H1 (cell line): ENCODE measurements around the gene RPE. TPM values are rescaled to one million over a fixed set of nuclear protein-coding genes. Genes with fewer than 3 reads are reported as not detected.

Experiments used
- CTCF ChIA-PET: fragments of 300-600 bp; sonication (Branson Sonifier 250); formaldehyde crosslinking; loops from one replicate; lab custom pipeline; 2021; ENCODE audit not compliant: partially characterized antibody; lab: Charles Lee
- POLR2A ChIA-PET: fragments of 300-600 bp; sonication (Branson Sonifier 250); formaldehyde crosslinking; loops from one replicate; lab custom pipeline; 2021; ENCODE audit warnings: inconsistent platforms; ENCODE audit not compliant: partially characterized antibody; lab: Charles Lee
- DNase-seq, 2 experiments: peaks; one replicate each; pipeline versions ENCODE4 v3.0.0 to v3.0.0-alpha.2; 2010 to 2022; ENCODE audit warnings: low spot score in 2 of 2, low read depth in 1 of 2, mixed read lengths in 1 of 2
- FAIRE-seq: peaks from 2 replicates; lab custom pipeline; 2011; peaks lifted over from hg19 to GRCh38; lab: Jason Lieb, UNC
- H2AFZ ChIP-seq: 2 replicates; pipeline ENCODE4 v1.8.1; 2012; ENCODE audit warnings: low read length, inconsistent platforms
- H2AK5ac ChIP-seq: 2 replicates; pipeline ENCODE4 v1.6.1; 2013; ENCODE audit warnings: low read depth, low read length
- H2BK120ac ChIP-seq: replicated peaks from 2 replicates; pipeline ENCODE3; 2013; ENCODE audit warnings: low read depth, low read length, inconsistent platforms
- H2BK12ac ChIP-seq: 2 replicates; pipeline ENCODE4 v1.6.1; 2013; ENCODE audit warnings: low read depth, low read length
- H2BK15ac ChIP-seq: 2 replicates; pipeline ENCODE4 v1.6.1; 2013; ENCODE audit warnings: low read length
- H2BK20ac ChIP-seq: 2 replicates; pipeline ENCODE4 v1.6.1; 2013; ENCODE audit warnings: low read length
- H2BK5ac ChIP-seq: 2 replicates; pipeline ENCODE4 v1.6.1; 2013; ENCODE audit warnings: low read depth, low read length
- H3K14ac ChIP-seq: 2 replicates; pipeline ENCODE4 v1.6.1; 2013; ENCODE audit warnings: inconsistent platforms; ENCODE audit not compliant: insufficient read length
- H3K18ac ChIP-seq: 2 replicates; pipeline ENCODE4 v1.6.1; 2013; ENCODE audit warnings: low read length; ENCODE audit errors: extremely low read depth
- H3K23ac ChIP-seq: 2 replicates; pipeline ENCODE4 v1.6.1; 2013; ENCODE audit warnings: inconsistent platforms; ENCODE audit not compliant: insufficient read length
- H3K23me2 ChIP-seq: 2 replicates; pipeline ENCODE4 v1.6.1; 2013; ENCODE audit warnings: low read depth, low read length
- H3K27ac ChIP-seq: 2 replicates; pipeline ENCODE4 v1.6.1; 2011; ENCODE audit warnings: low read depth, low read length, inconsistent platforms
- H3K27me3 ChIP-seq, 4 experiments: replicated peaks in 1 of 4; 1 replicate in 1 of 4; 2 replicates in 3 of 4; pipeline versions ENCODE4 v1.6.1 to v1.8.1; 2011 to 2013; ENCODE audit warnings: low read length in 3 of 4, mild to moderate bottlenecking in 3 of 4, inconsistent platforms in 2 of 4, mixed read lengths in 2 of 4, moderate library complexity in 1 of 4; ENCODE audit not compliant: control insufficient read depth in 3 of 4, insufficient read depth in 3 of 4; ENCODE audit errors: extremely low read depth in 1 of 4
- H3K36me3 ChIP-seq, 4 experiments: 2 replicates each; pipeline versions ENCODE4 v1.6.1 to v1.8.1; 2011 to 2013; ENCODE audit warnings: mild to moderate bottlenecking in 4 of 4, low read length in 3 of 4, moderate library complexity in 2 of 4, control low read depth in 1 of 4, inconsistent platforms in 1 of 4; ENCODE audit not compliant: insufficient read depth in 4 of 4, control insufficient read depth in 2 of 4
- H3K4ac ChIP-seq: replicated peaks from 2 replicates; pipeline ENCODE3; 2013; ENCODE audit warnings: low read length, low read depth, mixed read lengths, inconsistent platforms; ENCODE audit not compliant: insufficient read length
- H3K4me1 ChIP-seq, 4 experiments: replicated peaks in 1 of 4; 1 replicate in 1 of 4; 2 replicates in 3 of 4; pipeline versions ENCODE4 v1.6.1 to v1.8.1; 2011 to 2013; ENCODE audit warnings: low read length in 3 of 4, inconsistent platforms in 2 of 4, mixed read lengths in 1 of 4; ENCODE audit not compliant: insufficient read depth in 4 of 4, control insufficient read depth in 3 of 4
- H3K4me2 ChIP-seq, 2 experiments: 2 replicates each; pipeline versions ENCODE4 v1.6.1 to v1.8.1; 2011 to 2013; ENCODE audit warnings: low read depth in 2 of 2, low read length in 2 of 2, control low read depth in 1 of 2, inconsistent platforms in 1 of 2, mild to moderate bottlenecking in 1 of 2; ENCODE audit not compliant: insufficient read depth in 1 of 2
- H3K4me3 ChIP-seq, 4 experiments: fragments of 200-600, 300-600 bp in 1 of 4; sonication (generic), shearing (Covaris generic), sonication (Bioruptor Twin) in 1 of 4; 2 replicates each; pipeline versions ENCODE4 v1.5.1 to v1.8.1; 2011 to 2016; ENCODE audit warnings: low read length in 4 of 4, low read depth in 3 of 4, control low read depth in 2 of 4, inconsistent platforms in 2 of 4, mild to moderate bottlenecking in 2 of 4, mixed read lengths in 1 of 4, moderate library complexity in 1 of 4; ENCODE audit not compliant: insufficient read depth in 2 of 4; ENCODE audit errors: extremely low read depth in 1 of 4
- H3K56ac ChIP-seq: replicated peaks from 2 replicates; pipeline ENCODE3; 2013; ENCODE audit warnings: low read depth, mild to moderate bottlenecking, mixed read lengths, low read length, inconsistent platforms; ENCODE audit not compliant: insufficient read length
- H3K79me1 ChIP-seq: 2 replicates; pipeline ENCODE4 v1.6.1; 2013; ENCODE audit warnings: low read depth, low read length, control low read depth
- H3K79me2 ChIP-seq, 2 experiments: 2 replicates each; pipeline versions ENCODE4 v1.6.1 to v1.8.1; 2012 to 2013; ENCODE audit warnings: low read length in 2 of 2, mild to moderate bottlenecking in 2 of 2, inconsistent platforms in 1 of 2; ENCODE audit not compliant: insufficient read depth in 2 of 2, control insufficient read depth in 1 of 2
- H3K9ac ChIP-seq, 4 experiments: replicated peaks in 1 of 4; 1 replicate in 1 of 4; 2 replicates in 3 of 4; pipeline versions ENCODE4 v1.6.1 to v1.8.1; 2011 to 2013; ENCODE audit warnings: low read depth in 3 of 4, low read length in 3 of 4, control low read depth in 2 of 4, mild to moderate bottlenecking in 2 of 4, moderate library complexity in 2 of 4, inconsistent platforms in 1 of 4; ENCODE audit errors: extremely low read depth in 1 of 4
- H3K9me3 ChIP-seq, 2 experiments: 2 replicates each; pipeline versions ENCODE4 v1.6.1 to v1.8.1; 2012 to 2013; ENCODE audit warnings: mild to moderate bottlenecking in 2 of 2, moderate library complexity in 2 of 2, control low read depth in 1 of 2, inconsistent platforms in 1 of 2, low read depth in 1 of 2, low read length in 1 of 2, mixed read lengths in 1 of 2; ENCODE audit not compliant: insufficient read depth in 2 of 2
- H4K20me1 ChIP-seq, 2 experiments: replicated peaks in 1 of 2; 2 replicates each; pipeline versions ENCODE3 to v1.8.1; 2011 to 2013; ENCODE audit warnings: inconsistent platforms in 2 of 2, low read length in 2 of 2, mild to moderate bottlenecking in 1 of 2; ENCODE audit not compliant: insufficient read depth in 2 of 2, control insufficient read depth in 1 of 2
- H4K5ac ChIP-seq: 2 replicates; pipeline ENCODE4 v1.6.1; 2013; ENCODE audit warnings: low read length, low read depth, mixed read lengths, inconsistent platforms; ENCODE audit not compliant: insufficient read length
- H4K8ac ChIP-seq: 2 replicates; pipeline ENCODE4 v1.8.0; 2013; ENCODE audit warnings: mild to moderate bottlenecking, moderate library complexity, low read length, inconsistent platforms; ENCODE audit not compliant: insufficient read depth; ENCODE audit errors: extremely low read depth
- H4K91ac ChIP-seq: replicated peaks from 2 replicates; pipeline ENCODE3; 2013; ENCODE audit warnings: low read length, mixed read lengths, inconsistent platforms; ENCODE audit not compliant: insufficient read length
- ATF2 ChIP-seq: IDR thresholded peaks from 2 replicates; pipeline ENCODE4 v1.6.1; 2012; ENCODE audit warnings: low read length, inconsistent platforms
- CTCF ChIP-seq, 3 experiments: IDR thresholded peaks; 1 replicate in 2 of 3; 2 replicates in 1 of 3; pipeline versions ENCODE4 v1.5.1 to v1.6.1; 2011; ENCODE audit warnings: low read length in 3 of 3, mild to moderate bottlenecking in 3 of 3, inconsistent platforms in 2 of 3, low read depth in 1 of 3, moderate library complexity in 1 of 3; ENCODE audit not compliant: insufficient read depth in 1 of 3; ENCODE audit errors: control extremely low read depth in 1 of 3
- POU5F1 ChIP-seq: IDR thresholded peaks from 2 replicates; pipeline ENCODE4 v1.6.1; 2011; ENCODE audit warnings: low read depth, mild to moderate bottlenecking, low read length, moderate library complexity
- RAD21 ChIP-seq, 2 experiments: IDR thresholded peaks in 1 of 2; conservative IDR thresholded peaks in 1 of 2; 2 replicates each; pipeline ENCODE4 v1.6.1; 2011; ENCODE audit warnings: low read depth in 2 of 2, low read length in 2 of 2, improper control_type of control experiment in 1 of 2, inconsistent platforms in 1 of 2, mild to moderate bottlenecking in 1 of 2, moderate library complexity in 1 of 2
- SUZ12 ChIP-seq: fragments of 200-600 bp; sonication (generic); IDR thresholded peaks from 2 replicates; pipeline ENCODE4 v1.6.1; 2012; ENCODE audit warnings: mild to moderate bottlenecking, inconsistent platforms, low read length, moderate library complexity, mixed read lengths
- YY1 ChIP-seq: IDR thresholded peaks from 2 replicates; pipeline ENCODE4 v1.6.1; 2011; ENCODE audit warnings: low read depth, mild to moderate bottlenecking, low read length
- ZNF274 ChIP-seq: IDR thresholded peaks from 2 replicates; pipeline ENCODE4 v1.7.0; 2012; ENCODE audit warnings: low read length, borderline replicate concordance; ENCODE audit errors: extremely low read depth
- WGBS, 2 experiments: shearing (Covaris generic) in 1 of 2; methylation state at CpG; one replicate each; pipeline versions ENCODE4 v1.1.6 to v1.1.7; 2013 to 2015; ENCODE audit warnings: low lambda C conversion rate in 2 of 2, mixed read lengths in 2 of 2, inconsistent platforms in 1 of 2, low coverage in 1 of 2, missing lambda C conversion rate in 1 of 2; ENCODE audit not compliant: insufficient replicate concordance in 2 of 2, insufficient coverage in 1 of 2, insufficient read length in 1 of 2; ENCODE audit errors: extremely low coverage in 1 of 2, missing lambda C conversion rate in 1 of 2; 5-methylcytosine and 5-hydroxymethylcytosine counted together
- polyA plus RNA-seq, 7 experiments: library from polyadenylated mRNA; depleted of rRNA in 3 of 7; stranded (reverse) in 5 of 7; unstranded in 2 of 7; fragments of >200 nt in 5 of 7; fragments of 200-250 nt in 2 of 7; gene quantifications; 1 replicate in 5 of 7; 2 replicates in 1 of 7; 4 replicates in 1 of 7; pipeline versions ENCODE4 v1.2.1 to v1.2.3, GENCODE V29; 2011 to 2013; ENCODE audit warnings: missing spikeins in 2 of 7, mixed read lengths in 2 of 7
- total RNA-seq: library from RNA; stranded (reverse); fragmentation: NEBNext Ultra II Directional; extraction: Animal tissue kit (Norgen Biotek cat#: 25700); gene quantifications from 2 replicates; pipeline ENCODE4 v1.2.1, GENCODE V29; 2021

Gene RPE
- total and polyA plus RNA-seq, 2 of the 8 experiments (the other 6 are each of a cell fraction or from before 2014, with no cell fraction given) = 77.8 to 102 TPM

DNA sequence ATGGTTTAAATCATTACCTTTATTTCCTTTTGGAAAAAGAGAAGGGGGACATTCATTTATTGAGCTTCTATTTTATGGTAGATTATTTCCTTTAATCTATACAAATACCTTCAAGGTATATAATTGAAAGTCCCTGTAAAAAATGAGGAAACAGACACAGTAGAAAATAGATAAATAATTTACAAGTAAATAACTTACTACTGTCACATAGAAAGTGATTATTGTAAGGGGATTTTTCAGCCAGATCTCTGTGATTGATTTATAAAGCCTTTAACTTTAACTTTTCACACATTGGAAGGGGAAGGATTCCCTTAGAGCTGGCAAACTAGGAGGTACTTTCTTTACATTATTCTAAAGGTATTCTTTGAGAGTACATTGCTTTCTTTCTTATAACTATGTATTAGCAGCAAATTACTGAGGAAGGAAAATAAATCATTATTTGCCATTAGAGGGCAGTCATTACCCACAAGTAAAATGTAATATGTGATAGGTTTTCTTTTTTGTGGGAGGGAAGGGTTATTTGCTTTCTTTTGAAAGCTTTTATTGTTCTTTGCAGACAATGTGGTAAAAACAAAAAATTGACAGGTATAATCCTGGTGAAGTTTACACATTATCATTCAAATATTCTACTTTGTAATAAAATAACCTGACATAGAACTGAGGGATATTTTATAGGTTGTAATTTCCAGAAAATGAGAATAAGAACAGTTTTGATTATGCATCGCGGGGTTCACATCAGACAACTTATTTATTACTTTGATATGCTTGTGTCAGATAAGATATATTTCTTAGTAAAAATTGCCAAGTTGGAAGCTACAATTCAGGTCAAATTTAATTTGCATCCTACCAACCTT lies 24.8 kb upstream of the RPE start:
- no peak for FAIRE-seq
- no peak overlapping the region for H3K4me2 ChIP-seq
- H2BK12ac ChIP-seq = no peak overlapping the region
- H3K36me3 ChIP-seq = no peaks in the 10 kb centered on the region
- no peak overlapping the region for H2AFZ ChIP-seq
- CTCF ChIA-PET = interaction anchor here (0.5 to 2.5 kb wide), 17 partner anchors 13 to 646 kb away, joined by 3 to 16 read pairs (median 3); no protein-coding TSS in a partner anchor
- H3K27me3 ChIP-seq = no peaks in the 10 kb centered on the region
- no peak overlapping the region for H4K91ac ChIP-seq
- no peak overlapping the region for H4K8ac ChIP-seq
- H3K27ac ChIP-seq = no peak overlapping the region
- H4K5ac ChIP-seq = no peak overlapping the region
- POLR2A ChIA-PET = interaction anchor here (1.2 kb wide), 1 partner anchor 219 kb away, joined by 3 read pairs; no protein-coding TSS in a partner anchor
- H3K23me2 ChIP-seq = no peaks in the 10 kb centered on the region; the same call in 1 of the 2 replicates
- no peak overlapping the region for H3K14ac ChIP-seq
- H3K9ac ChIP-seq = no peak overlapping the region
- no peak overlapping the region for H3K56ac ChIP-seq
- H2BK15ac ChIP-seq = no peak overlapping the region
- H2BK120ac ChIP-seq = no peak overlapping the region
- no peak overlapping the region for H3K18ac ChIP-seq
- H3K79me2 ChIP-seq = no peaks in the 10 kb centered on the region
- TF ChIP-seq ATF2 (no peak), CTCF (IDR thresholded peaks at IDR 0.05; ENCODE audit: control extremely low read depth in 1 of 3, insufficient read depth in 1 of 3, low read depth in 1 of 3, low read length in 3 of 3) (peak in 2 of 3 experiments; percentile 21 to 29; a peak in 2 of 4 replicates), YY1 (no peak), RAD21 (IDR thresholded peaks at IDR 0.05 in 1 of 2, conservative IDR thresholded peaks at IDR 0.05 in 1 of 2; ENCODE audit: low read depth in 2 of 2, low read length in 2 of 2) (peak in 1 of 2 experiments; percentile 68), POU5F1 (no peak), SUZ12 (no peak), ZNF274 (no peak)
- H3K9me3 ChIP-seq = no peaks in the 10 kb centered on the region
- no peaks in the 10 kb centered on the region for H4K20me1 ChIP-seq
- no peak overlapping the region for H3K4ac ChIP-seq
- H2AK5ac ChIP-seq = no peak overlapping the region
- no peak overlapping the region for H3K23ac ChIP-seq
- DNase-seq = no peak
- no peak overlapping the region for H2BK5ac ChIP-seq
- WGBS, 2 experiments = 93% methylated on average over 2 of the region's 2 CpGs; no CpG with 5 or more reads in 1 of the 2 experiments
- H3K4me3 ChIP-seq = no peak overlapping the region
- H3K4me1 ChIP-seq = no peaks in the 10 kb centered on the region
- H3K79me1 ChIP-seq = no peaks in the 10 kb centered on the region
- no peak overlapping the region for H2BK20ac ChIP-seq
